NCI-H446 treated with DMSO at 0.1 percent for 48 hours (cell line): ENCODE results near the gene KLHL26.
"Not testable (repeated sequence)": the region's sequence is repeated elsewhere in the genome, so short reads cannot be mapped to it uniquely, and the experiment has no call there.

Source experiments
- DNase-seq: peaks from one replicate; lab custom pipeline; 2025; lab: John Stamatoyannopoulos, UW

Gene KLHL26

DNA sequence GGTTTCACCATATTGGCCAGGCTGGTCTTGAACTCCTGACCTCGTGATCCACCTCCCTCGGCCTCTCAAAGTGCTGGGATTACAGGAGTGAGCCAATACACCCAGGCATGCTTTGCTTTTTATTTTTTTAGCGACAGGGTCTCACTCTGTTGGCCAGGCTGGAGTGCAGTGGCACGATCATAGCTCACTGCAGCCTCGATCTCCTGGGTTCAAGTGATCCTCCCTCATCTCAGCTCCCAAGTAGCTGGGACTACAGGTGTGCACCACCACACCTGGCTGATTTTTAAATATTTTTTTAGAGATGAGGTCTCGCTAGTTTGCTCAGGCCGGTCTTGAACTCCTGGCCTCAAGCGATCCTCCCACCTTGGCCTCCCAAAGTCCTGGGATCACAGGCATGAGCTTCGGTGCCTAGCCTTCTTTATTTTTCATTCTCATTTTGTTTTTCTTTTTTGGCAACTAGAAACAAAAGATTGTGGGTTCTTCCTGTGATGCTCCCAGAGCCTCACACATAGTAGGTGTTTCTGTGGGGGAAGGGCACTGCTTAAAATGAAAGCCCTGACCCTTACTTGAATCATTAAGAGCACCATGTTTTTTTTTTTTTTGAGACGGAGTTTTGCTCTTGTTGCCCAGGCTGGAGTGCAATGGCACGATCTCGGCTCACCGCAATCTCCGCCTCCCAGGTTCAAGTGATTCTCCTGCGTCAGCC lies 36.0 kb upstream of the KLHL26 start:
- DNase-seq, result not testable (repeated sequence)

DNA sequence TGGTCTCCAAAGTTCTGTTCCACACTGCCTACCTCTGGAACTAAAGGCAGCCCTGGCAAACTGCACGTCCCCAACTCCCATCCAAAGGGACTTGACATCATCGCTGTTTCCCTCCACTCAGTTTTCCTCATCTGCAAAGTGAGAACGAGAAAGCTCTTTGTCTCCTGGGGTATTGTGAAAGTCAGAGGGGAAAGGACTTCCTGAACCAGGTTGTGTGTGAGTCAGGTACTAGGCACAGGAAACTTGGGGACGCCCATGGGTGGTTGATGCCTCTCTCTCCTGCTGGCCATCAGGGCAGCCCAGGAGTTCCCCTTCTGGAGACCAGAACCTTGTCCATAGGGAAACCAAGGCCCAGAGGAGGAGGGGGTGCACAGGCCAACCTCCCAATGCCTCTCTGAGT lies 35.0 kb upstream of the KLHL26 start:
- DNase-seq, result no peak

DNA sequence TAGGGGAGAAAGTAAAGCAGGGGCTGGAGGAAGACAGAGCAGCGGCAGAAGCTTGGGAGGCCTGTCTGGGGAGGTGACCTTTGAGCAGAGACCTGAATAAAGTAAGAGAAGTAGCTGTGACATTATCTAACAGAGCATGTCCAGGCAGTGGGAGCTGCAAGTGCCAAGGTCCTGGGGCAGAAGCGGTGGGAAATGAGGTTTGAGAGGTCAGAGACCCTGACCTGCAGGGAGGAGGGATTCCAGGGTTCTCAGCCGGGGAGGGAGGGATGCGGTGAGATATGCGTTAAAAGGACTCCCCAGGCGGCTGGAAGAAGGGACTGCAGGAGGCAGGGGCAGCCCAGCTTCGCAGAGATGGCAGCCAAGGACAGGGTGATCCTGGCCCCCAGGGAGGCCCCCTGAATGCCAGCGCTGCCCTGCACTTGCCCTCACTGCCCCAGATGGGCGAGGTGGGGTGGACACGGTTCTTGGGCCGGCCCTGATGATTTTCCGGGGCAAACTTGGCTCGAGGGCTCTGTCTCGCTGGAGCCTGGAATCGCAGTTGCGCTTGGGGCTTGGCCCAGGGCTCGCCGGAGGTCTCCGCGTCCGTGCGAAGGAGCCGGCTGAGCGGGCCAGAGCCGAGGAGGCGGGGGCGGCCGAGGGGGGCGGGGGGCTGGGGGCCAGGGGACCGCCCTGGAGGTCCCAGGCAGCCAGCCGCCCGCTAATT lies 33.4 kb upstream of the KLHL26 start:
- no peak for DNase-seq

DNA sequence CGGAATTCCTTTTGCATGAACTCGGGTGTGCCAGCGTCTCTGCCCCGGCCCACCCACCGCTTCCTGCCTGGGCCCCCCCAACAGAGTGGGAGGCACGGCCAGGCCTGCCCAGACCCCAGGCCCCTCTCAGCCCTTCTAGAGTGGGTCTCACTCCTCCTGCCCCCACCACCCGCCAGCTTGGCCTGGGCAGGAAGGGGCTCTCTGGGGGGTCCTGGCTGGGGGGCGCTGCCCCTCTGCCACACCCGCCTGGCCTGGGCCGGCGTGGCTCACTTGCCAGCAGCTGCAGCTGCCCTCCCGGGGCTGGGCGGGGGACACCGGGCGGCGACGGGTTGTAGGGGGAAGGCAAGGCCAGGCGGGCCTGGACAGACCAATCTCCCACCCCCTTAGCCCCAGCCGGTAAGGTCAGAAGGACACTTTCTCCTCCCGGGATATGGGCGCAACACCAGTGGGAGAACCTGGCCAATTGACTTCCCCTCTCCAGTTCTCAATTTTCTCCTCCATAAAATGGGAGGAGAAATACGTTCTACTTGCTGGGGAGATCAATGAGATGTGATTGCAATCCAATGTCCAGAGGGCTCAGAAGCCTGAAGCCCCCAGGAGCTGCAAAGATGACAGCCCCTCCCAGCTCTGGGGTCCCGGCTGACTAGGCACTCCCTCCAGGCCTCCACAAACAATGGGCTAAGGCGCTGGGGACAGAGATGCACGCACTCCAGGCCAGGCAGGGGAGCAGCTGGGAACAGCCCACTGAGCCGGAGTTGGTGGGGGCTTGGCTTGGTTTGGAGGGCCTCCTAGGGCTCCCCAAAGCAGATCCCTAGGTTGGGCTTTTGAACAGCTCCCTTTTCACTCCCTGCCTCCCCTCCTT lies 32.6 kb upstream of the KLHL26 start:
- no peak for DNase-seq

DNA sequence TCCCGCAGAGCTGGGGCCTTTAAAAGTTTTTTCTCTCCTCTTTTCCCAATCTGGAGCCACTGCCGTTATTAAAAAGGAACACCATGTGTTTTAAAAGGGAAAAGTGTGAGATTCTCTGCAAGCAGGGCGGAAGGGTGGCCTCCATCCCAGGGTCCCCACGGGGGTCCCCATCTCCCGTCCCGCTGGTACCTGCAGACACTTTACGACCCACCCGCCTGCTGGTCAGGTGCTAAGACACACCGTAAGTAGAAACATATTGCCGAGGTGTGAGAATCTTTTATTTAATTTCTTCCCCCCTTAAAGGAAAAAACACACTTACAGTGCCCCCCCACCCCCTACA lies 32.0 kb upstream of the KLHL26 start:
- no peak for DNase-seq

DNA sequence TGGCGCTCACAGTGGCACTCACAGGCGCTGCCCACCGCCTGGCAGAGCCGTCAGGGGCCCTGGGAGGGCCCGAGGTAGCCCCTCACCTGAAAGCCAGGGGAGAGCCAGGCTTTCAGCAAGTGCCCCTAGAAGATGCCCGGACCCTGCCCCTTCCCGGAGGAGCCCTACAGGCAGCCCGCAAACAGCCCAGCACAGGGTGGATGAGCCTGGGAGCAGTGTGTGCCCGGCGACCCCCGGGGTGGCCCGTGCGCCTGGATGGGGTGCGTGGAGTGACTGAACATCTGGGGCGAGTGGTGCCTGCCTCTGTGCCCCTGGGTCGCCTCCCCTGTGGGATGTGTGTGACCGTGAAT lies 31.7 kb upstream of the KLHL26 start:
- DNase-seq, result no peak

DNA sequence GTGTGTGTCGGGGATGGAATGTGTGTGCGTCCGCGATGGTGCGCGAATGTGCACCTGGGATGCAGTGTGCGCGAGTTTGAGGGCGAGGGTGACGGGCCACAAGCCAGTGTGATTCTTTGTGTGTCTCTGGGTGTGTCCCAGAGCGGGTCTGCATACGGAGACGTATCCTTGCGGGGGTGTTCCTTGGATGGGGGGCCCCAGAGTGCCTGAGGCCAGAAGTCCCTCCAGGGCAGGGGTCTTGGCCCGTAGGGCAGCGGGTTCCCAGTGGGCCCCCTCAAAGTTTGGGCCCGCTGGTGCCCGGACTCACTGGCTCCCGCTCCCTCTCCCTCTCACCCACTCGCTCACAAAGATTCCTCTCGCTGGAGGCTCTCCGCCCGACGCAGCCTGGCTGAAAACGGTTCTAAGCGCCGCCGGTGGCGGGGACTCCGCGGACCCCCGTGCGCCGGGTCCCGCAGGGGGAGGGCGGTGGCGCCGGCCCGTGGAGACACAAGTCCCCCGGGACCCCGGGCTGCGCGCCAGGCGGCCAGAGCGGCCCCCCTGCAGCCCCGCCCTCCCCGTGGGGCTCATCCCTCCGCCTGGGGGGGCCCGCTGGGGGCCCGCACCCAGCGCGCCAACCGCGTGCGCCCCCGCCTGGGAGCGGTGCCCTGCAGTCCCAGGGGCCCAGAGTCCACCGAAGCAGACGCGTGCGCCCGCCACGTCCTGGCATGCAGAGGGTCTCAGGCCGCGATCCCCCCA lies 31.1 kb upstream of the KLHL26 start:
- no peak for DNase-seq

DNA sequence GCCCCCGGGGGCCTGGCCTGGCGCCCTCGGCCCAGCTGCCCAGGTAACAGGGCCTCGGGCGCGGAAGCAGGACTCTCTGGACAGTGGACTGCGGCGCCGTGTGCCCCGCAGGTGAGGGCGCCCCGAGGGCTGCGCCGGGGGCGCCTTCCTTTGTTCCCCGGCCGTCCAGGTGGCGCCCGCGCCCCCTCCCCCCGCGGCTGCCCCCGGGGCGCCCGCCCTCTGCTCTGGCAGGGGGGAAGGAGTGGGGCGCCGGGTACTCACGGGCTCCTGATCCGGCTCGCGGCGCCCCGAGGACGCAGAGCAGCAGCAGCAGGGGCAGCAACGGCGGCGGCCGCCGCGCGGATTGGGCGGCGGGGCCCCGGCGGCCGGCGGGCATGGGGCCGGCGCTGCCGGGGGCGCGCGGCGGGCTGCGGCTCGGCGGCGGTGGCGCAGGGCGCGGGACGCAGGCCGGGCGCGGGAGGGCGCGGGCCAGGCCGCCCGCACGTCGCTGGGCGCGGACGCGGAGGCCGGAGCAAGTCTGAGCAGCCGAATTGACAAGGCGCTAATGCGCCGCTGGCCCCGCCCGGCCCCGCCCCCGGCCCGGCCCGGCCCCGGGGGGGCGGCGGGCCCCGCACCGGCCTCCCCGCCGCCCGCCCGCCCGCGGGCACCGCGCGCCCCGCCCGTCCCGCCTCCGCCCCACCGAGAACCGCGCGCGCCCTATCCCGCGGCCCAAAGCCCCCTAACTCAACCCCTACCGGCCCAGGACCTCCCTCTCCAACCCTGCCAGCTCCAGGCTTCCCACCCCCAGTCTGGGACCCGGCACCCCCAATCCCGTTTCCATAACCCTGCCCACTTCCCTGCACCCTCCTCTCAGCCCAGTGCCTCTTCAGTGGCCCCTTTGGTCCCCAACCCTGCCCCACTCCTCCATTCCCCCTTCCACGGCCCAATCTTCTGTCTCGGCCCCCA lies 30.3 kb upstream of the KLHL26 start, which contains the start of gene CRLF1:
Gene CRLF1 (minus strand): TSS at position 519 of the 945 bp plus-strand sequence. CDS start 143 bp downstream, at position 376.
- DNase-seq, result no peak

DNA sequence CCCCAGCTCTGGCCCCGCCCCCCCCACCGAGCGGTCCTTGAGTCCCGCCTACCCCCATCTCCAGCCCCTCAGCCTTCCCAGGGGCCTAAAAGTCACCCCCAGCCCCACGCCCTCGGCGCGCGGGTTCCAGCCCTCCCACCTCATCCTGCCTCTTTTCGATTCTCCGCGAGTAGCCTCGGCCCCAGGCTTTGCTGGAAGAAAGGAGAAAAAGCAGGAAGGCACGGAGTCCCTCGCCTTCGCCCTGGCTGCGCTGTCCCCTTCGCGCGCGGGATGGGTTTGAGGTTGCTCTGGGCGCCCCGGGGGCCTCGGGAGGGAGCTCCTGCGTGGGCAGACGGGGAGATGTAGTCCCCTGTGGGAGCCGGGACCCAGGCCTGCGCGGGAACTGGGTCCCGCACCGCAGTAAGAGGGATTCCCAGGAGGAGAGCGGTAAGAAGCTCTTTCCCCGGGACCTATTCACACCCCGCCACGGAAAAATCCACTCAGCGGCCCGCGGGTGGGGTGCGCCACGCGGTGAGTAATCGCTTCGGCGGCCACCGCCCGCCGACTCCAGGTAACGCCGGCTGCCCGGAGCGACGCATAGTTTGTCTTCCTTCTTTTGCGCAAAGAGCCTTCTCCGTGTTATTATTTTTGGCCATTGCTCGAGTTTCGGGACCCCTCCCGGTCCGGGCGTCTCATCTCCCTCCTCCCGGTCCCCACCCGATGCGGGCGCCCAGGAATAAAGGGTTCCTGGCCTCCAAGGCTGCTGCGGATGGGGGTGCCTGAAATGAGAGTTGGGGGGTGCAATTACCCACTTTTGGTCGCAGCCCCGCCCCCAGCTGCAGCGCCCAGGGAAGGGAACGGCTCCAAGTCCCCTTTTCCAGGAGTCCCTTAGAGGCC lies 29.4 kb upstream of the KLHL26 start:
- DNase-seq, result no peak

DNA sequence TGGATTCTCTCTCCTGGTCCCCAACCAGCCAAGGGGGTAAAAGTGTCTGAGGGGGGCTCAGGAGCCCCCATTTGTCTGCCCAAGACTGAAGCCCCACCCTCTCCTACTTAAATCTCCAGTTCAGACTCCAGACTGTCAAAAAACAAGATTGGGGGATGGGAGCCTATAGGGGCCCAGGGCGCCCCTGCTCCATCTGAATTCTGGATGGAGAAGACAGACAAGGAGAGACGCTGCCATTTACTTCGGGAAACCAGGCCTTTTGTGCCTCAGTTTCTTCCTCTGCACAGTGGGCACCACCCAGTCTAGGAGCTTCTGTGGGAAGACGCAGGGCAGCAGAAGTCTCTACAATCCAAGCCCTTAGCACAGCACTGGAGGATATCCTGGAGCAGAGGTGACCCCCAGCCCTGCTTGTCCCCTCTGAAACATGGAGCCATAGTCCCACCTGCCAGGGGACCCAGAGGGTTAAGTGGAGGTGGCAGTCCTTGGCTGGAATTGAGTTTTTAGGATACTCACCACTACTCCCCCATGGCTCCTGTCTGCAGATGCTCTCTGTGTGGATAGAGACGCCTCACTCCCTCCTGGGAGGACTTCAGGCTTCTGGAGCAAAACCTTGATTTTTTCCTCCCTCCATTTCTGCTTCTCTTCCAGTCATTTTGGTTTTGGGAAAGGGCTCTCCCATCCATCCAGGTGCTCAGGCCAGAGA lies 28.6 kb upstream of the KLHL26 start:
- DNase-seq, result no peak

DNA sequence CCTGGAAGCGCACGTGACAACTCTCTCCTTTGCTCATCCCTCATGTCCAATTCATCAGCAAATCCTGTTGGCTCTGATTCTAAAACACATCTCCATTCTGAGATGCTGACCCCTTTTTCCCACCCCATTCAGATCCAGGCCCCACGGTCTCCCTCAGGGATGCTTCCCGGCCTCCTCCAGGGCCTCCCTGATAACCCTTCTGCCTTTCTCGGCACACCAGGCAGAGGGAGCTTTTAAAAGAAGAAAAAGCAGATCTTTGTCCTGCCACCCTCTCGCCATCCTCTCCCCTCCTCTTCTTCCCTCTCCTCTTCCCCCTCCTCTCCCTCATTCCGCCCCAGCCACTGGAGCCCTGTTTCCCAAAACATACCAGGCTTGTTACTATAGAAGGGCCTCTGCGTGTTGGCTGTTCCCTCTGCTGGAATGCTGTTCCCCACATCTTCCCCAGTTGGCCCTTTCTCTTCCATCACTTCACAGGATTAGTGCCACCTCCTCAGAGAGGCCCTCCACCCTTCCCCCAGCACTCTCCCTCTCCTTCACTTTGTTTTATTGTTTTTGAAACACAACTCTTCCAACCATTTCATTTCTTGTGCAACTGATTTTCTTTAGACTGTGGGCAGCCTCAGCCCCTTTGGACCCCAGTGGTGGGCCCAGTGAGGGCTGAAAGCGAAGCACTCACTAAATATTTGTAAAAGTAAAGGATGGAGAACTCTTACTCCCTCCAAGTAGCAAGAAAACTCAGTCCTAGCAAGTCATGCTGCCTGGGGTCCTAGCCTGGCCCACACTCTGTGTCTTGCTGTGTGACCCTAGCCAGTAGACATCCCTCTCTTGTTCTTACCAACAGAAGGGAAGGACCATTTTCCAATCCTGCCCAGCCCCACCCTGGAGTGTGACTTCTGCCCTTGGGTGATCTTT lies 27.8 kb upstream of the KLHL26 start:
- no peak for DNase-seq

DNA sequence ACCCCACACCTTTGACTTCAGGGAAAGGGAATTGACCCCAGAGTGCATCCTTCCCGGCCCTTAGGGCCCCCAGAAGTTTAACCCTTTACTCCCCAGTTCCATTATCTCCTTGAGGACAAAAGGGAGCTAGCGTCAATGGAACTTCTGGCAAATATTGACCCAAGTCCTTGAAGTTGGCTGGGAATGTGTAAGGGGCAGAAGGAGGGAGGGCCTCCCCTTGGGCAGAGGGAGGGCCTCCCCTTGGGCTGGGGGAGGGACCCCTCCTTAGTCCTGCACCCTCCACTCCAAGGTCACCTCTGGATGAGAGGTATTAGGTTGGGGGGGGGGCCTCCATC lies 27.1 kb upstream of the KLHL26 start:
- no peak for DNase-seq

DNA sequence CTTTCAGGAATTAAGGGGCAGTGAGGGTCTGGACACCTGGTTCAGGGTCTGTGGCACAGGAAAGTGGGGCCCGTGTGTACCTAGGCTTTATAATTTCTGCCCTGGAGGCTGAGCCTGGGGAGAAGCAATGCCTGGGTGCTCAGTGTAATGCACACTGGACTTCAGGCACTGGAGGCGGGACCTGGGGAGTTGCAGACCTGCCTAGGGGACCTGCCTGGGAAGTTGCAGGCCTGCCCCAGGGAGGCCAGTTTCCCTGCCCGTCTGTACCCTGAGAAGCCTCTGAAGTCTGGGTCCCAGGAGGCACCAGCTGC lies 26.6 kb upstream of the KLHL26 start:
- DNase-seq, result no peak

DNA sequence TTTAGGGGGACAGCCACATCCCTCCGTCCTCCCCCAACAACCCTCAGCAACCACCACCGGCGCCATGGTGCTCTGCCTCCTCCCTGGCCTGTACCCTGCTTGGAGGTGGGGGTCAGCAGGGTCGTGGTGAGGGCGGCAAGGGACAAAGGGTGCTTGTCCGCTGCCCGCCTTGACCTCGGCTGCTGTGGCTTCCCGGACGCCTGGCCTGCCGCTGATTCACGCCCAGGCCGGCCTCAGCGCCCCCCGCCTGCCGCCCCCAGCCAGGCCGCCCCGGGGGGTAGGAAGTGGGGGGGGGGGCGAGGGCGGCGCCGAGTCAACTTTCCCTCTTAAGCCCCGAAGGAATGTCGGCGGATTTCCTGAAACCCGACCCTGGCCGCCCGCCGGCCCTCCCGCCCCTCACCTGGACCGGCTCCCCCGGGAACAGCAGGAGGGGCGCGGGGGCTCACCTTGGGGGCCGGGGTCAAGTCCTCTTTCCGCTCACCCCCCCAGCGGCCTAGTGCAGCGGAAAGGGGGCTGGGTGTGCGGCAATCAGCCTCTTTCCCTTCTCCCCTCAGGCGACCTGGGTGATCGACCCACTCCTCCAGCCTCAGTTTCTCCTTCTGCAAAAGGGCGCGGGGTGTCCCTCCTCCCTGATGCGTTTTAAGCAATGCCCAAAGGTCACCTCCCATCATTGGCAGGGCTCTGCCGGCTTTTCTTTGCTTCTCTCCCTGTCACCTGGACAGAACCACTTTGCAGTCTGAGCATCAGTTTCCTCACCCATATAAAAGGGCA lies 26.1 kb upstream of the KLHL26 start:
- no peak for DNase-seq

DNA sequence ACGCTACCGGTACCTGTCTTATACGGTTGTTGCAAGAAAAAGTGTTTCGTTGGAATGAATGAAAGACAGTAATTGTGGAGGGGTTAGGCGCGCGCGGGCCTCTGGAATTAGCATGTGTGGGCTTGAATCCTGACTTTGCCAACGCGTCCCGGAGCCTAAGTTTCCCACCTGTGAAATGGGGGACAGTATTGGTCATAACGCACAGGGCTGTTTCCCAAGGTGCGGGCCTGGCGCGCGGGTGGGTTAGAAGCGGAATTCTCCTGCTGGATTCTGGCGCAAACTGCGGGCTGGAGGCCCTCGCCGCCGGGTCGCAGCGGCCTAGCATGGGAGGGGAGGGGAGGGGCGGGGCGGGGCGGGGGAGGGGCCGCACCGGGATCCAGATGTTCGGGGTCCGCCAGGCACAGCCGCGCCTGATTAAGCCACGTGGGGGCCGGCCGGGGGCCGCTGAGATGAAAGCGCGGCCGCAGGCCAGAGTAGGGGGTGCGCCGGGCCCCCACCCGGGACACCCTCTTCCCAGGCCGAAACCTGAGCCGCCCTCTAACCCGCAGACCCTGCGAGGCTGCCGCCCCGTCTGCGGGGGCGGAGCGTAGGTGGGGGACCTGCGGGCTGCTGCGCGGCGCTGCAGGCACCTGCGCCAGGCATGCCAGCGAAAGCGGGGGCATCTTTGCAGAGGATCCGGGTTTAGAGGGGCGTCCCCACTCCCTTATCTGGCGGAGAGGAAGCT lies 25.3 kb upstream of the KLHL26 start:
- no peak for DNase-seq

DNA sequence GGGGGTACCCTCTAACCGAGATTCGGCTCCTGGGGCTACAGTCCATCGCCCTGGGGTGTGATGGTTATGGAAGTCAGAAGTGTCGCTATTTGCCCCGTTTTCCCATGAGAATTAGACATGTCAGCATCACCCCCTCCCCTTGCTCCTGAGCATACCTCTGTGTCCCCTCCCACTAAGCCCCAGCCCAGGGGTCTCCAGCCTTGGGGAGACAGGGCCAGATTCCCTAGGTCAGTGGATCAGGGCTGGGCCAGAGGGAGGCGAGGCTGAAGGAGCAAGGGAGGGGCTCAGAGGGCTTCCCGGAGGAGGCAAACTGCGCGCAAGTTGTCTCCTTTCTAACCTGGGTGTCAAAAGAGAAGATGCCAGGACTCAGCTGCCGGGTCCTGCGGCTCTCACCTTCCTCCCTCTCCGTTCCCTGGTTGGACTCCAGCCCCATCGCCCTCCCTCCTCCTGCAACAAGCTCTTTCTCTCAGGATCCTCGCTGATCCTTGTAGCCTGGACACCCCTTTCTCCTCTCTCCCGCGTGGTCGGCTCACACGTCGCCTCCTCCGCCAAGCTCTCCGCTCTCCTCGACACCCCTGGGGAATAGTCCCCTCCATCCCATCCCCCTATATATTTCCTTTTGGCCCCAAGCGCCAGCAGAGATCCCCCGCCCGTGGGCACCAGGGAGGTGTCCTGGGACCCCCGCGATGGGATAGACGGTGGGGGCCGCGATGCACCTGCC lies 24.6 kb upstream of the KLHL26 start:
- DNase-seq, result no peak
